NCI-H2081 (cell line): ENCODE results near the gene ZCCHC24.

ENCODE experiments used
- DNase-seq, 2 experiments: peaks; one replicate each; lab custom pipeline; 2025; lab: John Stamatoyannopoulos, UW

ZCCHC24 gene

GRCh38 chr10:79361726-79362397 lies 83.6 kb downstream of the ZCCHC24 start:
- no peak for DNase-seq

- DNase-seq: no peak
Measured at GRCh38 chr10:79360499-79361342, 84.7 kb downstream of the ZCCHC24 start.

GRCh38 chr10:79359816-79360498 lies 85.5 kb downstream of the ZCCHC24 start:
- DNase-seq: no peak

- no peak for DNase-seq
Measured at GRCh38 chr10:79358811-79359210, 86.6 kb downstream of the ZCCHC24 start.

GRCh38 chr10:79357180-79357579 lies 88.2 kb downstream of the ZCCHC24 start:
- no peak for DNase-seq

- DNase-seq: no peak
Measured at GRCh38 chr10:79356104-79356503, 89.3 kb downstream of the ZCCHC24 start.

GRCh38 chr10:79355420-79356017 lies 89.9 kb downstream of the ZCCHC24 start:
- DNase-seq: no peak

GRCh38 chr10:79354615-79355014 lies 90.8 kb downstream of the ZCCHC24 start:
- DNase-seq: no peak

GRCh38 chr10:79354141-79354540 lies 91.3 kb downstream of the ZCCHC24 start:
- no peak for DNase-seq

GRCh38 chr10:79353726-79354125 lies 91.7 kb downstream of the ZCCHC24 start:
- DNase-seq: peak in 1 of 2 experiments; percentile 4

- no peak for DNase-seq
Measured at GRCh38 chr10:79353000-79353406, 92.4 kb downstream of the ZCCHC24 start.

- DNase-seq: no peak
Measured at GRCh38 chr10:79352035-79352877, 93.2 kb downstream of the ZCCHC24 start.

- no peak for DNase-seq
Measured at GRCh38 chr10:79351332-79351731, 94.1 kb downstream of the ZCCHC24 start.

- no peak for DNase-seq
Measured at GRCh38 chr10:79350407-79351154, 94.8 kb downstream of the ZCCHC24 start.

- no peak for DNase-seq
Measured at GRCh38 chr10:79349766-79350406, 95.5 kb downstream of the ZCCHC24 start.

- no peak for DNase-seq
Measured at GRCh38 chr10:79349072-79349491, 96.3 kb downstream of the ZCCHC24 start.

GRCh38 chr10:79348640-79348988 lies 96.8 kb downstream of the ZCCHC24 start:
- no peak for DNase-seq

- DNase-seq: peak in 1 of 2 experiments; percentile 20
Measured at GRCh38 chr10:79347894-79348639, 97.4 kb downstream of the ZCCHC24 start.

- DNase-seq: peak; percentile 85 to 89
Measured at GRCh38 chr10:79347226-79347893, 98.1 kb downstream of the ZCCHC24 start, which contains the start of gene PPIF. PPIF (plus strand) TSS chr10:79347469; CDS start chr10:79347549, 80 bp downstream.
